OCI-LY1 (cell line): Measurements from ENCODE around the gene ATP6AP1.

ENCODE experiments used
- H2AFZ ChIP-seq: fragments of 200-600 bp; sonication (generic), shearing (Covaris generic); 2 replicates; pipeline ENCODE4 v1.6.0; 2014; ENCODE audit warnings: antibody characterized with exemption, mild to moderate bottlenecking, low read length
- H3F3A ChIP-seq: fragments of 200-600 bp; sonication (generic), shearing (Covaris generic); 2 replicates; pipeline ENCODE4 v1.6.0; 2014; ENCODE audit warnings: mild to moderate bottlenecking, antibody characterized with exemption, low read length, moderate library complexity; ENCODE audit not compliant: insufficient read depth
- H3K27ac ChIP-seq: fragments of 200-600 bp; sonication (generic); 2 replicates; pipeline ENCODE4 v1.5.1; 2014; ENCODE audit warnings: low read length, mixed run types, mild to moderate bottlenecking, low read depth; ENCODE audit not compliant: poor library complexity, severe bottlenecking
- H3K27me3 ChIP-seq: fragments of 200-600 bp; sonication (generic); 2 replicates; pipeline ENCODE4 v1.6.0; 2014; ENCODE audit warnings: antibody characterized with exemption, mild to moderate bottlenecking, low read length, moderate library complexity; ENCODE audit not compliant: insufficient read depth
- H3K36me3 ChIP-seq: fragments of 200-600 bp; sonication (generic); 2 replicates; pipeline ENCODE4 v1.6.1; 2014; ENCODE audit warnings: mild to moderate bottlenecking, antibody characterized with exemption, low read length, moderate library complexity, mixed read lengths; ENCODE audit not compliant: insufficient read depth
- H3K4me1 ChIP-seq: fragments of 200-600 bp; sonication (generic); 2 replicates; pipeline ENCODE4 v1.5.1; 2014; ENCODE audit warnings: mild to moderate bottlenecking, low read length, moderate library complexity; ENCODE audit not compliant: insufficient read depth, severe bottlenecking
- H3K4me2 ChIP-seq: fragments of 200-600 bp; sonication (generic), shearing (Covaris generic); 2 replicates; pipeline ENCODE4 v1.6.1; 2014; ENCODE audit warnings: low read length
- H3K4me3 ChIP-seq: fragments of 200-600 bp; sonication (generic); 2 replicates; pipeline ENCODE4 v1.5.1; 2014; ENCODE audit warnings: low read length, low read depth, mild to moderate bottlenecking, mixed read lengths; ENCODE audit not compliant: poor library complexity, severe bottlenecking
- H3K79me2 ChIP-seq: fragments of 200-600 bp; shearing (Covaris generic); 2 replicates; pipeline ENCODE4 v1.6.1; 2016; ENCODE audit warnings: mixed run types, low read length, mixed read lengths; ENCODE audit not compliant: insufficient read depth
- H3K9ac ChIP-seq: fragments of 200-600 bp; sonication (generic), shearing (Covaris generic); 2 replicates; pipeline ENCODE4 v1.6.1; 2014; ENCODE audit warnings: mild to moderate bottlenecking, low read length, mixed read lengths
- H3K9me2 ChIP-seq: fragments of 200-600 bp; sonication (generic), shearing (Covaris generic); 2 replicates; pipeline ENCODE4 v1.6.1; 2014; ENCODE audit warnings: low read depth, mild to moderate bottlenecking, low read length, mixed read lengths
- H3K9me3 ChIP-seq: fragments of 200-600 bp; shearing (Covaris generic); 2 replicates; pipeline ENCODE4 v1.6.1; 2014; ENCODE audit warnings: low read length, mixed read lengths
- H4K20me1 ChIP-seq: fragments of 200-600 bp; sonication (generic), shearing (Covaris generic); 2 replicates; pipeline ENCODE4 v1.6.0; 2016; ENCODE audit warnings: mild to moderate bottlenecking, low read length; ENCODE audit not compliant: insufficient read depth
- EZH2 ChIP-seq: fragments of 200-600 bp; sonication (generic), shearing (Covaris generic); IDR thresholded peaks from 2 replicates; pipeline ENCODE4 v1.8.0; 2017; ENCODE audit warnings: borderline replicate concordance, mixed run types, mild to moderate bottlenecking, antibody characterized with exemption, low read length, moderate library complexity, mixed read lengths
- TF ChIP-seq, protein P1 (sequence below): fragments of 200-600 bp; sonication (generic), shearing (Covaris generic); IDR thresholded peaks from 2 replicates; pipeline ENCODE4 v1.5.1; 2017; ENCODE audit warnings: mild to moderate bottlenecking, antibody characterized with exemption, low read length, moderate library complexity, mixed read lengths

The ATP6AP1 gene

GRCh38 chrX:154477891-154478477 is 49.5 kb downstream of the ATP6AP1 start:
- no peaks in the 10 kb centered on the region for H3K27me3 ChIP-seq
- no peaks in the 10 kb centered on the region for H4K20me1 ChIP-seq
- no peak overlapping the region for H2AFZ ChIP-seq
- peak overlapping the region; percentile 76 for H3K4me3 ChIP-seq
- no peaks in the 10 kb centered on the region for H3F3A ChIP-seq
- H3K9ac ChIP-seq = peak overlapping the region; percentile 72
- no peaks in the 10 kb centered on the region for H3K9me2 ChIP-seq
- no peak for TF ChIP-seq EZH2
- TF ChIP-seq, protein P1, sequence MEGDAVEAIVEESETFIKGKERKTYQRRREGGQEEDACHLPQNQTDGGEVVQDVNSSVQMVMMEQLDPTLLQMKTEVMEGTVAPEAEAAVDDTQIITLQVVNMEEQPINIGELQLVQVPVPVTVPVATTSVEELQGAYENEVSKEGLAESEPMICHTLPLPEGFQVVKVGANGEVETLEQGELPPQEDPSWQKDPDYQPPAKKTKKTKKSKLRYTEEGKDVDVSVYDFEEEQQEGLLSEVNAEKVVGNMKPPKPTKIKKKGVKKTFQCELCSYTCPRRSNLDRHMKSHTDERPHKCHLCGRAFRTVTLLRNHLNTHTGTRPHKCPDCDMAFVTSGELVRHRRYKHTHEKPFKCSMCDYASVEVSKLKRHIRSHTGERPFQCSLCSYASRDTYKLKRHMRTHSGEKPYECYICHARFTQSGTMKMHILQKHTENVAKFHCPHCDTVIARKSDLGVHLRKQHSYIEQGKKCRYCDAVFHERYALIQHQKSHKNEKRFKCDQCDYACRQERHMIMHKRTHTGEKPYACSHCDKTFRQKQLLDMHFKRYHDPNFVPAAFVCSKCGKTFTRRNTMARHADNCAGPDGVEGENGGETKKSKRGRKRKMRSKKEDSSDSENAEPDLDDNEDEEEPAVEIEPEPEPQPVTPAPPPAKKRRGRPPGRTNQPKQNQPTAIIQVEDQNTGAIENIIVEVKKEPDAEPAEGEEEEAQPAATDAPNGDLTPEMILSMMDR = no peak
- H3K27ac ChIP-seq = no peak overlapping the region
- H3K4me1 ChIP-seq = peaks cover 35% of the 10 kb centered on the region
- no peaks in the 10 kb centered on the region for H3K79me2 ChIP-seq
- no peaks in the 10 kb centered on the region for H3K36me3 ChIP-seq
- no peaks in the 10 kb centered on the region for H3K9me3 ChIP-seq
- peak overlapping the region; percentile 86 for H3K4me2 ChIP-seq

DNA sequence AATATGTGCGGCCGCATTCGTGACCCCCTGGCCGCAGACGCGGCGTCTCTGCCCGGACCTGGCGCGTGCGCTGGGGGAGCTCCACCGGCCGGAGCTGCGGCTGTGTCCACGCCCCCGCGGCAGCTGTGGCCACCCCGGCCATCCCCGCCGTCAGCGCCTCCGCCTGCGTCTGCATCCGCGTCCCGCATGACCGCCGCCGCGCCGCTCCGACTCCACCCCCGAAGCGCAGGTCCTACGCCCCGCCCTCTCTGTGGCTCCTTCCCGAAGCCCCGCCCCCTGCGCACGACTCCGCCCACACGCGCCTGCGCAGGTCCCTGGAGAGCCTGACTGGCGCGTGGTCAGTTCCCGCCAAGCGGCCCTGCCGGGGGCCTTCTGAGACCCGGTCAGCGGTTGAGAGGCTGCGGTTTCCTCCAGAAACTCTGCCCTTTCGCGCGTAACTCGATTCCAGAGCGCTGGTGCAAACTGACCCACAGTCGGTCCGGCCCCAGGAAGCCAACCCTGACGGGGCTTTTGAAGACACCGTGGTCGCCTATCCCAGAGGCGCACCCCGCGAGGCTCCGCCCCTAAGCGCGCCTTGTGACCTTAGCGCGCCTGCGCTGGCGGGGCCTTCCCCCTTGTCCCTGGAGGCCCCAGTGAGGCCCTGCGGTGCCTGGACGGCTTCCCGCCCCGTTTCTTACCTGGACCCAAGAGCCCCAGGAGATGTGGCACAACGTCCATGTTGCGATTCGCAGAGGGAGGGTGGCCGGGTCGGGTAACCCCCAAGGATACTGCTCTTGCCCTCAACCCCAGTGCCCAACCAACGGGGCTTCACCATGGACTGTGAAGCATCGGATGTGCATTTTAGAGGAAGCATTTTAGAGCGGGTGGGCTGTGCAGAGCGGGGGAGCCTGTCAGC is 50.5 kb downstream of the ATP6AP1 start, which contains the start of gene LAGE3:
TSS of gene LAGE3 (minus strand) at position 554 of the 895 bp plus-strand sequence. CDS start at position 188, 366 bp downstream.
- Histone ChIP-seq H3K9ac (peak within 1 kb of the TSS; percentile 72), H3K9me2 (no peaks in the 10 kb centered on the region), H3K4me3 (peak within 1 kb of the TSS; percentile 76), H3K36me3 (peaks cover 8% of the 10 kb centered on the region; the same call in 1 of the 2 replicates), H3K27ac (peak within 1 kb of the TSS; percentile 87), H3F3A (no peaks in the 10 kb centered on the region), H3K79me2 (no peaks in the 10 kb centered on the region), H3K27me3 (no peaks in the 10 kb centered on the region), H3K9me3 (no peaks in the 10 kb centered on the region), H2AFZ (no peak within 1 kb of the TSS), H4K20me1 (no peaks in the 10 kb centered on the region), H3K4me2 (peak within 1 kb of the TSS; percentile 86), H3K4me1 (peaks cover 43% of the 10 kb centered on the region)
- TF ChIP-seq, protein P1 = no peak
- no peak for TF ChIP-seq EZH2

- H3K36me3 ChIP-seq = peaks cover 23% of the 10 kb centered on the region
- TF ChIP-seq EZH2 = no peak
- TF ChIP-seq, protein P1 = no peak
- no peaks in the 10 kb centered on the region for H3K9me3 ChIP-seq
- peaks cover 62% of the 10 kb centered on the region for H3K4me1 ChIP-seq
- peak overlapping the region; percentile 61; the same call in 1 of the 2 replicates for H3K4me2 ChIP-seq
- H3K9ac ChIP-seq = no peak overlapping the region; the same call in 1 of the 2 replicates
- H4K20me1 ChIP-seq = no peaks in the 10 kb centered on the region
- peak overlapping the region; percentile 66 for H3K27ac ChIP-seq
- H3K4me3 ChIP-seq = no peak overlapping the region
- H3K27me3 ChIP-seq = no peaks in the 10 kb centered on the region
- H3K79me2 ChIP-seq = no peaks in the 10 kb centered on the region
- H3K9me2 ChIP-seq = no peaks in the 10 kb centered on the region
- H3F3A ChIP-seq = no peaks in the 10 kb centered on the region
- no peak overlapping the region for H2AFZ ChIP-seq
These were observed 52.7 kb downstream of the ATP6AP1 start for GRCh38 chrX:154481195-154481594.
